ENCODE measurements around the gene CACNA2D4.

CACNA2D4 gene

GRCh38 chr12:1918081-1918883, at the start of gene CACNA2D4:
Gene CACNA2D4, minus strand, starts transcription at chr12:1918652. Its CDS starts 179 bp downstream, at chr12:1918473.
- H3K4me3 ChIP-seq (ENCODE audit: low read depth, low read length): no peak within 1 kb of the TSS
- DNase-seq (ENCODE audit: low read depth): no peak
- no peak for TF ChIP-seq CTCF (IDR thresholded peaks at IDR 0.05; ENCODE audit: control insufficient read depth, extremely low read depth, insufficient read depth)

GRCh38 chr12:1966561-1967226, 48.2 kb upstream of the CACNA2D4 start:
- TF ChIP-seq CTCF (IDR thresholded peaks at IDR 0.05; ENCODE audit: control insufficient read depth, extremely low read depth, insufficient read depth): no peak
- DNase-seq (ENCODE audit: low read depth): no peak
- no peak overlapping the region for H3K4me3 ChIP-seq (ENCODE audit: low read depth, low read length)

- TF ChIP-seq CTCF (IDR thresholded peaks at IDR 0.05; ENCODE audit: control insufficient read depth, extremely low read depth, insufficient read depth): no peak
These were observed 47.5 kb upstream of the CACNA2D4 start for GRCh38 chr12:1965916-1966315.

GRCh38 chr12:1962051-1963020, 43.9 kb upstream of the CACNA2D4 start:
- DNase-seq (ENCODE audit: low read depth): no peak
- no peak overlapping the region for H3K4me3 ChIP-seq (ENCODE audit: low read depth, low read length)
- no peak for TF ChIP-seq CTCF (IDR thresholded peaks at IDR 0.05; ENCODE audit: control insufficient read depth, extremely low read depth, insufficient read depth)

More at GRCh38 chr12:1965916-1966315, 47.5 kb upstream of the CACNA2D4 start:
- no peak overlapping the region for H3K4me3 ChIP-seq (ENCODE audit: low read depth, low read length)
- no peak for DNase-seq (ENCODE audit: low read depth)

- no peak for DNase-seq (ENCODE audit: low read depth)
- TF ChIP-seq CTCF (IDR thresholded peaks at IDR 0.05; ENCODE audit: control insufficient read depth, extremely low read depth, insufficient read depth): no peak
- H3K4me3 ChIP-seq (ENCODE audit: low read depth, low read length): no peak overlapping the region
These were observed 38.3 kb upstream of the CACNA2D4 start for GRCh38 chr12:1956716-1957115.

GRCh38 chr12:1949771-1950470, 31.5 kb upstream of the CACNA2D4 start:
- no peak overlapping the region for H3K4me3 ChIP-seq (ENCODE audit: low read depth, low read length)
- TF ChIP-seq CTCF (IDR thresholded peaks at IDR 0.05; ENCODE audit: control insufficient read depth, extremely low read depth, insufficient read depth): no peak
- no peak for DNase-seq (ENCODE audit: low read depth)

All from LNCaP clone FGC (cell line).